SKM-1 treated with dmso at 0.1 percent for 144 hours (cell line): ENCODE measurements around the gene PLA2G4D.
A peak's percentile ranks its signal among the peaks of the same experiment; 100 is the strongest.
"Not testable (repeated sequence)": the region's sequence is repeated elsewhere in the genome, so short reads cannot be mapped to it uniquely, and the experiment has no call there.

ENCODE experiments used
- DNase-seq: peaks from one replicate; lab custom pipeline; 2025; ENCODE audit not compliant: unreplicated experiment; lab: John Stamatoyannopoulos, UW

PLA2G4D gene

DNA sequence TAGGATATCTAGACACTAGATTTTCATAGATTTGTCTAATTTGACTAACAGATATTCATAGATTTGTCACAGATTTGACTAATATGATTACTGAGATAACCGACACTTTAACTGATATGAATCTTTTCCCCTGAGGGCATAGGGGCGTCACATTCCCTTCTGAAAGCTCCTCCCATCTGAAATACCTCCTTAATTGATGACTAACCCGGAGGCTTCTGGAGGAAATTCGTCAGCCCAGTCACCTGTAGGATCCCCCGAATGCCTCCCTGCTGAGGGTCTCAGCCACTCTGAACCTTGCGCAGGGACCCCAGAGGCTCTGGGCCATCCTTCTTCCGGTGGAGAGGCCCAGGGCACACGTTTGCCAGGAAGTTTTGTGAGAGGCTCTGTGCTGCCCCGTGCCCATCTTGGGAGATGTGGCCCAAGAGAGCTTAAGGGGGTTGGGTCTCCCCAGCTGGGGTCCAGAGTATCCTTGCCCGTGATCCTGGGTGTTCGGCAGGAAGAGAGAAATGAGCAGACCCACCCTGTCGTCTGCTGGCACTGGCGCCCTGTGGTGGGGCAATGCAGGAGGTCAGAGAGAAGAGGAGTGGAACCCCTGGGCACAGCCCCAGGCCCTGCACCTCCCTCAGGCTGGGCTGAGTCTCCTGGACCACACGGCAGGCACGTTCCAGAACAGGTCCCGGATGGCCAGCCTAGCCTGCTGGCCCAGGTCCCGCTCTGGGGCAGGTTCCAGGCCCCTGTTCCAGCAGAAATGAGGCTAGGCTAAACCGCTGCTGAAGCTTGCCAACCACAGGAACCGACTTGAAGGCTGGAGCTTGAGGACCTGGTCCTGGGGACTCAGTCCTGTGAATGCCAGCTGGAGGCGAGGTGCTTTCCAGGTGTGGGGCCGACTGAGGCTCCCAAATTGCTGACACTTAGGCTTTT lies 1.7 kb downstream of the PLA2G4D start:
- no peak for DNase-seq

GRCh38 chr15:42091753-42092397 lies 2.5 kb downstream of the PLA2G4D start:
- not testable (repeated sequence) for DNase-seq

- no peak for DNase-seq
Observed at GRCh38 chr15:42090781-42091180, 3.6 kb downstream of the PLA2G4D start.

DNA sequence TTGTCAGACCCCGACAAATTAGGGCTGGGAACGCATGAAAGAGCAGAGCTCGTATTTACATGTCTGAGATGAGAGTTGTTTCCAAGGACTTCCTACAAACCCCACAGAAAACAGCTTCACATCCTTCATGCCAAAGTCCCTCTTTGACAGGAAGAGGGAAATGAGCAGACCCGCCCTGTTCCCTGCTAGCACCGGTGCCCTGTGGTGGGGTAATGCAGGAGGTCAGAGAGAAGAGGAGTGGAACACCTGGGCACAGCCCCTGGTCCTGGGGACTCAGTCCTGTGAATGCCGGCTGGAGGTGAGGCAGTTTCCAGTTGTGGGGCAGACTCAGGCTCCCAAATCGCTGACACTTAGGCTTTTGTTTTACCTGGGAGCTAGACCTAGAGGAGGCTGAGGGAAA lies 4.0 kb downstream of the PLA2G4D start:
- no peak for DNase-seq

DNA sequence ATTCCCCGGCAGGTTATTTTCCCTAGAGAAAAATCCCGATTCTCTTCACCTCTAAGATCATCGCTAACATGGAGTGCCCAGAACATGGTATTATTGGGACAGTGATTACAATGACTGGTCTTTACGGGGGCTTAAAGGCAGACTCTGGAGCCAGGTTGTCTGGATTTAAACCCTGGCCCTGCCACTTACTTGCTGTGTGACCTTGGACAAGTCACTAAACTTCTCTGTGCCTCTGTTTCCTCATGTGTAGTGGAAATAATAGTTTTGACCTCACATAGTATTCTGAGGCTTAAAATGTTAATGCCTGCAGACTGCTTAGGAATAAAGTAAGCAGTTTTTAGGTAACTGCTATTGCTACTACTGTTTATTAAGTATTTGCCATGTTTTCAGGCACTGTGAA lies 4.4 kb downstream of the PLA2G4D start:
- DNase-seq: no peak

GRCh38 chr15:42088801-42089640 lies 5.3 kb downstream of the PLA2G4D start:
- DNase-seq: no peak

DNA sequence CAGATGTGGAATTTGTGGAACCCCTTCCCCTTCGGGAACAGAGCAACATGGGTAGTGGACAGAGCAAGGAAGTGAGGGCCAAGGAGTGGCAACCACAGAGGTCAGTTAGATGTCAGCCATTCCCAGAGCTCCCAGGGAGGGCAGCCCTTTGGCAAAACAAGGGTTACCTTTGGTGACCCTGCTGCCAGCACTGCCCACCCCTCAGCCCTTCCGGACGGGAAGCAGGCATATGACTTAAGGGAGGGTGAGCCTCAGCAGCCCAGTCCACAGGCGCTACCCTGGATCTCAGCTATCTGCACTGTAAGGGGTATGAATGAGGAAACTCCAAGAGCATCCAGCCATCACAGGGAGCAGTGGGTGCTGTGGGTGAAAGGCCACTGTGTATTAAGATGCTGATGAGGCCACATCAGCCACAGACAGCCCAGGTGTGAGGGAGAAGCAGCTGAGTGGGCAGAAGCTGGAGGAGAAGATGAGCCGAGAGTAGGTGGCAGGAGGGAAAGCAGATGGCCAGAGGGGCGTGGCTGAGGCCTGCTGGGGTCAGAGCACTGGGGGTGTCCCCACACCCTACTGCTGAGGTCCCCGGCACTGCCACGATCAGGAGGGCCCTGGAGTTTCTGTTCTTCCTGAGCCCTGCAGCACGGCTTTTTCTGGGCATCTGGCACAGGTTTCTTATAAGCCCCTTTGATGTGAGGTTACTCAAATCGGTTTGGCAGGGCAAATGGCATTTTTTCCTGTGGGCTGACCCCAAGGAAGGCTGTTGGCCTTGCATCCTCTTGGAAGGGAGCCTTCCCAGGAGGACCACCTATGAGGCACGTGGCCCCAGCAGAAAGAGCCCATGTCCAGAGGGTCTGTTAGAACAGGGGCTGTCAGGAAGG lies 6.2 kb downstream of the PLA2G4D start:
- no peak for DNase-seq

GRCh38 chr15:42087460-42087859 lies 6.9 kb downstream of the PLA2G4D start:
- no peak for DNase-seq

GRCh38 chr15:42085721-42086120 lies 8.6 kb downstream of the PLA2G4D start:
- DNase-seq: no peak

- no peak for DNase-seq
Observed at GRCh38 chr15:42085236-42085605, 9.1 kb downstream of the PLA2G4D start.

DNA sequence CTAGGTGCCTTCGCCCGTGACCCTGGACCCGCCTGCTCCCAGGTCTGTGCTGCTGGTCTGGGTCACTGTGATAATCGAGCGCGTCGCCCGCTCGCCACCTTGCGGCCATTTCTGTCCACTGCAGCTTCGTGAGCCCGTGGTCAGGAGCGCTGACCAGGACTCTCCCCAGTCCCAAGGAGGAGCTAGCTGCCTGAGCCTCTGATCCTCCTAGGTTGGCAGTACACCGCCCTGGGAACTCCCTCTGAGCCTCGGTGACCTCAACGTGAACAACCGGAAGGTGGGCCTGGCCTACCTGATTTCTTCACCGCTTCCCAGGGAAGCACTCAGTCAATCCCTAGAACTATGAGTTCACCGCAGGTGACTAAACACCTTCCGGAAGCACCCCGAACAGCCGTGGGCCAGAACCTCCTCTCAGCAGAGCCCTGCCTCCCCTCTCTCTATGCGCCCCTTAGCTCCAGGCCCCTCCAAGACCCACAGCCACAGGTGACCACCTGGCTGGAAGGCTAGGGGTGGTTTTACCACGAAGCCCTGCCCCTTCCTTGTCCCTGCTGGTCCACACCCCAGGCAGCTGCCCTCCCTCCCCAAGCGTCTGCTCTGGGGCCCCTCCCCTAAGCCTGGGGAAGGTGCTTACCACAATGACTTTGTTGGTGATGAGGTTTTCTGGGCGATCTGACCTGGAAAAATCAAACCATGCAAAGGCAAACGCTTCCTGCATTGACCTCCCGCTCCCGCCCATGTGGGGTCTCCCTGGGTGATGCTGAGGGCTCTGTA lies 9.7 kb downstream of the PLA2G4D start:
- peak; percentile 41 for DNase-seq

- DNase-seq: no peak
Observed at GRCh38 chr15:42083916-42084315, 10.4 kb downstream of the PLA2G4D start.

- DNase-seq: no peak
Observed at GRCh38 chr15:42083605-42083908, 10.8 kb downstream of the PLA2G4D start.

DNA sequence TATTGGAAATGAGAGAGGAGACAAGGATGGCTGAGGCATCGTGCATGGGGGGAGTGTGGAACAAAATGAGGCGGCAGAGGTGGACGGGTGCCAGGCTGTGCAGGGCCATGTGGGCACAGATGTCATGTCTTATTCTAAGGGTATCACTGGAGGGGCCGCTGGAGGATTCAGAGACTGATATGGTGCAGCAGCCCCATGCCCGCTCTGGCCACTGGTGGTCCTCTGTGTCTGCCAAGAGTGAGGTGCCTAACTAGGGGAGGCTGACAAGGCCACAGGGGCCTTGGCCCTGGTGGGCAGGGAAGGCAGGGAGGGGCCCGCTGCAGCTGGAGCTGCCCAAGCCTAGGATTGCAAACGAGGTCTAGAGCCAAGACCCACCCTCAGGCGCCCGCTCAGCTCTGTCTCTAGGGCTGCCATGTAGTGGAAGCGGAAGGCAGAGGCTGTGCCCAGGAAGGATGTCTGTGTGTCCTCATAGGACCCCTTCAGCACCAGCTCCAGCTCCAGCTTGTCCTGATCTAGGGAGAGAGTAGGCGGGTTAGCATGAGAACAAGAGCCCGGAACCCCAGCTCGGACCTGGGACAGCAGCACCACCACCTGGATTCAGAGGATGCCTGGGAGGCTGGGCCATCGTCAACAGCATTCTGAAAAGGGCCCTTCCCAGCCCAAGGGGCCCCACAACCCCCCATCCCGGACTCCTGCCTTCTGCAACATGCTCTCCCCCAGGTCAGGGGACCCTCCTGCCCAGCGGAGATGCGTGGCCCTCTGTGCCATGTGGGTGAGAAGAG lies 11.3 kb downstream of the PLA2G4D start:
- no peak for DNase-seq

GRCh38 chr15:42082141-42082540 lies 12.2 kb downstream of the PLA2G4D start:
- no peak for DNase-seq

DNA sequence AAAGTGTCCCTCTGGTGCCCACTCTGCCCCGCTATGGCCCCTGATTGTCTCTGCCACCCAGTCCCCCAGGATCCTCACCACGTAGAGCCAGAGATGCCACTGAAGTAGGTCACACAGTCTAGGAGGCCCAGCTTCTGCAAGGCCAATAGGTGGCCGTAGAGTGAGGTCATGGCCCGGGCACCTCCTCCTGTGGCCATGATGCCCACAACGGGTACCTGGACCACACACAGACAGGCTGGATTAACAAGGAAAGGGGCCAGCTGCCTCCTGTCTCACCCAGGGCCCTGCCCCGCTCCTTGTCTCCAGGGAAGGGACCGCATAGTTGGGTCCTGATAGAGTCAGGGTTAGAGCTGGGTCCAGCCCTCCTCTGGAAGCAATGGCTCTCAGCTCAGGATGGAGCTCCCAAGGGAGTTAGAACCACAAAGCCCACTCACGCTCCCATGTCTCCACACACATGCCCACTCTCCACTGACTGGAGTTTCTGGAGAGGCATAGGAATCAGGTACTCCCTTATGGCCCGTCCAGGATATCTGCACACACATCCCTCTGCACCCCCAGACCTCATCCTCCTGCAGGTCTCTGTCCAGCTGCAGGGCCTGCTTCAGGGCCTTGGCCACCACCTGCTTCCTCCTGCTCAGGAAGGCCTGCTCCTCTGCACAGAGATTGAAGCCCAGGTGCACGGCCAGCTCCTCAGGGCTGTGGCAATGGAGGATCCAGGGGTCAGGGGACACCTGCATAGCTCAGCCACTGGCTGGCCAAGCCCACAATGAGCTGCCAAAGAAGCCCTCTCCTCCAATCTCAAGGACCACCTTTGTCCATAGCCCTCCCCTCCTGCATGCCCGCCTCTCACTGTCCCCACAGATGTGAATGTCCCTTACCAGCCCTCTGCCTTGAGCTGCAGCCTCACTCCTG lies 13.2 kb downstream of the PLA2G4D start:
- DNase-seq: no peak

GRCh38 chr15:42080186-42080918 lies 14.0 kb downstream of the PLA2G4D start:
- no peak for DNase-seq
